AG10803 (cell line): ENCODE results near the gene MBOAT7.

ENCODE experiments used
- DNase-seq: peaks from one replicate; pipeline ENCODE4 v3.0.0; 2010; ENCODE audit warnings: low read depth
- H3K4me3 ChIP-seq: 2 replicates; pipeline ENCODE4 v1.5.1; 2011; ENCODE audit warnings: mild to moderate bottlenecking, low read length, control low read depth
- TF ChIP-seq, protein P1 (sequence below): conservative IDR thresholded peaks from 2 replicates; pipeline ENCODE4 v1.5.1; 2011; ENCODE audit warnings: mild to moderate bottlenecking, low read length, control low read depth, inconsistent platforms

MBOAT7 gene

DNA sequence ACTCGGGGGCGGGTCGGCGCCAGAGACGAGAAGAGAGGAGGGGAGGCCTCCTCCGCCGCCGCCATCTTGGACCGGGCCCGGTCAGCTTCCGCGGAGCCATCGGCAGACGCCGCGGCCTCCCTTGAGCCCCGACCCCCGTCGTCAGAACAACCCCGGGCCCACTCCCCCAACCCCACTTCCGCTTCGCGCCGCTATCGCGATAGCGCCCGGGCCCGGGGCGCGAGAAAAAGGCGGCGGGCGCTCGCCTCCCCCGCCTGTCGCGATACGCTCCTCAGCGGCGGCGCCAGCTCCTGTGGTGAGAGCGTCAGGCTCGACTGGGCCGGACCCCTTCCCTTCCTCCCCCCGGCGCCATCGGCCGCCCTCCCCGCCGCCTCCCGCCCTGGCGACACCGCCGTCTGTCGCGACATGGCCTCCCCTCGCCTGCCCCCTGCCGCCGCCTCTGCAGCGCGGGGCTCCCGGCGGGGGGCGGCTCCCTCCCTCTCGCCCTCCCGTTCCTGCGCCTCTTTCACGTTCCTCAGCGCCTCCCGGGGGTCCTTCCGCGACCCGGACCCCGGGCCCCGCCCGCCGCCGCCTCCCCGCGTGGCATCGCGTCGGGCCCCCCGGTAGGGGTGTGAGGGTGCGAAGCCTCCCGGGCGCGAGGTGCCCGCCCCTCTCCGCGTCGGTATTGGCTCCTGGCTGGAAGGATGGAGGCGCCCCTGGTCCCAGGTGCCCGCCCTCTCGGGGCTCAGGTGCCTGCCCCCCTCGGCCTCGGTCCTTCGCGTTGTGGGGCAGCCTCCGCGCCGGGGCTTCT is 51.5 kb downstream of the MBOAT7 start, which contains the start of gene CNOT3:
Gene CNOT3, plus strand, starts transcription at position 64 of the 790 bp plus-strand sequence. CDS start 5,217 bp downstream, outside the sequence.
- TF ChIP-seq, protein P1, sequence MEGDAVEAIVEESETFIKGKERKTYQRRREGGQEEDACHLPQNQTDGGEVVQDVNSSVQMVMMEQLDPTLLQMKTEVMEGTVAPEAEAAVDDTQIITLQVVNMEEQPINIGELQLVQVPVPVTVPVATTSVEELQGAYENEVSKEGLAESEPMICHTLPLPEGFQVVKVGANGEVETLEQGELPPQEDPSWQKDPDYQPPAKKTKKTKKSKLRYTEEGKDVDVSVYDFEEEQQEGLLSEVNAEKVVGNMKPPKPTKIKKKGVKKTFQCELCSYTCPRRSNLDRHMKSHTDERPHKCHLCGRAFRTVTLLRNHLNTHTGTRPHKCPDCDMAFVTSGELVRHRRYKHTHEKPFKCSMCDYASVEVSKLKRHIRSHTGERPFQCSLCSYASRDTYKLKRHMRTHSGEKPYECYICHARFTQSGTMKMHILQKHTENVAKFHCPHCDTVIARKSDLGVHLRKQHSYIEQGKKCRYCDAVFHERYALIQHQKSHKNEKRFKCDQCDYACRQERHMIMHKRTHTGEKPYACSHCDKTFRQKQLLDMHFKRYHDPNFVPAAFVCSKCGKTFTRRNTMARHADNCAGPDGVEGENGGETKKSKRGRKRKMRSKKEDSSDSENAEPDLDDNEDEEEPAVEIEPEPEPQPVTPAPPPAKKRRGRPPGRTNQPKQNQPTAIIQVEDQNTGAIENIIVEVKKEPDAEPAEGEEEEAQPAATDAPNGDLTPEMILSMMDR = no peak
- no peak for DNase-seq
- H3K4me3 ChIP-seq = peak within 1 kb of the TSS; percentile 75

DNA sequence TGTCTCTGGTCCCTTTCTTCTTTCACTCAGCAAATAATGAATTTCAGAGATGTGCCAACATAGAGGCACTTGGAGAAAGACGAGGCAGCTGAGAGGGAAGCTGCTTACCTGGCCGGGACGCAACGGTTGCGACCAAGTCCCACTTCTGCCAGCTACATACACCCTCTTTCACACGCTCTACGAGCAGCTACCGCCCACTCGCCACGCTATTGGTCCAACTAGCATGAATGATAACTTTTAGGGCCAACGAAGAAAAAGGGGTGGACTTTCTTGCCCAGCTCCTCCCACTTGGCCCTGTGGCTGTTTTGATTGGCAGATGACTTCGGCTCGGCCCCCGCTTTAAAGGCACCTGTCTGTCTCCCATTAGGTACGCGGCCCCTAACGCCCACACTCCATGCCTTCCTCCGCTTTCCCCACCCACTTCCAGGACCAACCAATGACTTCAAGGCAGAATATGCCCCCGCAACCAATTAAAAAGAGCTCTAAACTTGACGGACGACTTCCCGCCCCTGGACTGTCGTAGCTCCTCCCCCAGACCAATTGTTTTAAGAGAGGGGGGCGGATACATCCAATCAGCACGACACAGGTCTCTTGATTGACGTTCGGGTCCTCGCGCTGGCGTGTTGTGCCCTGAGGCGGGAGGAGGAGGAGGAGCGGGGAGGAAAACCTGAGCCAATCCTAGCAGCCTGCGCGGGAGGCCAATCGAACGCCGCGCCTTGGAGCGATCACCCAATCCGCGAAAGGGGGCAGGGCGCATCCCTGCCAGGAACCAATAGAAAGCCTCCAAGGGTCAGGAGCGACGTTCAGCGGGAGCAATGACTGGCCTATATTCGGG is 52.3 kb downstream of the MBOAT7 start:
- H3K4me3 ChIP-seq = peak overlapping the region; percentile 66
- TF ChIP-seq, protein P1 = no peak
- peak; percentile 100 for DNase-seq

DNA sequence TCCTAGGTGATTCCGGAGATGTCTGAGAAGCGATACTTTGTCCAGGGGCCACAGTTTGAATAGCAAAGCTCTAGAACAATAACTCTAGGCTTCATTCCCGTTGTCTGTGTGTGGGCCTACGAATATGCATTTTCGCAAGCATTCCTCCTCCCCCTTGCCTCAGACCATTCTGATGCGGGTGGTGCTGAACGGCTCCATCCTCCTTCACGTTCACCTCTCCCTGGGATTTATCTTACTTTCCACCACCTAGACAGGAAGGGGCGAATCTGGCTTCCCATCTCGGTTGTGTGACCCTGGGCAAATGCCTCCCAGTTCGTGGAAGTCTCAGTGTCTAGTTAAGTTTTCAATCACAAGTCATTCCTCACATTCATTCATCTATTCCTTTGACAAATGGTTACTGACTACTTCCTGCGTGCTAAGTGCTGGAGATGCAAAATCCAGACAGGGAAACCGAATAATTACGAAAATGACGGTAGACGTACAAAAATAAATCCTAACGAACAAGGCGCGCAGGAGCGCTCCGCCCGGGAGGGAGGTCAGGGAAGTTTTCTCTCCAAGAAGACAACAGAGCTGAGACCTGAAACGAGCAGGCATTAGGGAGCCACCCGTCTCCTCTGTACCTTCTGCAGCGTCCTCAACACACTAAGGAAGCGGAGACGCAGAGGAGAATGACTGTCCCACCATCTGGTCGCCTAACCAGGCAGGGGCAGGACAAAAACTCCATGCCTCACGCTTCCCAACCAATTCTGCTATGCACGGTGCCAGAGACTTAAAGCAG is 53.1 kb downstream of the MBOAT7 start:
- DNase-seq = peak; percentile 27
- TF ChIP-seq, protein P1 = no peak
- peak overlapping the region; percentile 66 for H3K4me3 ChIP-seq

DNA sequence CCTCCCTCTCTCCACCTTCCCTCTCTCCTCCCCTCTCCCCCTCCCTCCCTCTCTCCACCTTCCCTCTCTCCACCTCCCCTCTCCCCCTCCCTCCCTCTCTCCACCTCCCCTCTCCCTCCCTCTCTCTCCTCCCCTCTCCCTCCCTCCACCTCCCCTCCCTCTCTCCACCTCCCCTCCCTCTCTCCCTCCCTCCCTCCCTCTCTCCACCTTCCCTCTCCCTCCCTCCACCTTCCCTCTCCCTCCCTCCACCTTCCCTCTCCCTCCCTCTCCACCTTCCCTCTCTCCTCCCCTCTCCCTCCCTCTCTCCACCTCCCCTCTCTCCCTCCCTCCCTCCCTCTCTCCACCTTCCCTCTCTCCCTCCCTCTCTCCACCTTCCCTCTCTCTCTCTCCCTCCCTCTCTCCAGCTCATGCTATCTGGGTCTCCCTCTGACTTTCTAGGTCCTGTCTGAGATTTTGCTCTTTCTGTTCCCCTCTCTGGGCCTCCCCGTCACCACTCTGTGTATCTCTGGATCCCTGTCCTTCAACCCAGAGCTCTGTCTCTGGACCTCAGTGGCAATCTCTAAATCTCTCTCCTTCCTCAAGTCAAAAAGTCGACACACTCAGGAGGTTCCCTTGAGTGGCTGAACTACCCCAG is 55.3 kb downstream of the MBOAT7 start:
- H3K4me3 ChIP-seq = no peak overlapping the region
- no peak for DNase-seq

DNA sequence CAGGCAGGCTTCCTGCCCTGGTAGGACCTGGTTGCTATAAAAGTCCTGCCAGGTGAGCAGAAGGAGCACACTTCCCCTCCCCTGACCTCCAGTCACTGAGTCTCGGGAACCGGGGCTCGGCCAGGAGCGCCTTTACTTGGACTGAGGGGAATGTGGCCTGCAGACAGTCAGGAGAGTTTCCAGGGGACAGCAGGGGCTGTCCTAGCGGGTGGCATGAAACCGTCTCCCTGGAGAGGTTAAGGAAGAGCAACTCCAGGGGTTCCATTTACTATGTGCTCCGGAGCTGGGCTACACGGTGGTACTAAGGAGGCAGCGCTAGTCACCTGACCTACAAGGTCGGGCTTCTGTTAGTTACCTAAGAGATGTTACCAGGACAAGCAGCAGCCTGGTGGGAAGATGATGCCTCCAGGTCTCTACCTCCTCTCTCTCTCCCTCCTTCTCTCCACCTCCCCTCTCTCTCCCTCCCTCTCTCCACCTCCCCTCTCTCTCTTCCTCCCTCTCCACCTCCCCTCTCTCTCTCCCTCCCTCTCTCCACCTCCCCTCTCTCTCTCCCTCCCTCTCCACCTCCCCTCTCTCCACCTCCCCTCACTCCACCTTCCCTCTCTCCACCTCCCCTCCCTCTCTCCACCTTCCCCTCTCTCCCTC is 55.9 kb downstream of the MBOAT7 start:
- TF ChIP-seq, protein P1 = no peak
- DNase-seq = peak; percentile 40
- no peak overlapping the region for H3K4me3 ChIP-seq

More for the DNA sequence above, 55.3 kb downstream of the MBOAT7 start:
- TF ChIP-seq, protein P1 = no peak

DNA sequence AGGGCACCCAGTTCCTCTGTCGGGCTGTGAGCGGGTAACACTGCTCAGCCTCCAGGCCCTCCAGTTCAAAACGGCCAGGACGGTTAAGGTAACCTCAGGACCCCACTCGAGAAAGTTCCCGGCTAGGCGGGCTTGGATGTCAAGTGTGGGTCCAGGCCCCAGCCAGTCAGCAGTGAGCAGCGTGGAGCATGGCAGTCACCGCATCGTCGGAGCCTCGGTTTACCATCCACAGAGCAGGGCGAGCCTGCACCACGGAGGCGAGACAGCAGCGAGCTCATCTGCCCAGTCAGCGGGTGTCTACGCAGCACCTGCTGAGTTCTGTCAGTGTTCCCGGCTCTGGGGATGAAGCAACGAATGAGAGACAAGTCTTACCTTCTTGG is 59.8 kb downstream of the MBOAT7 start:
- H3K4me3 ChIP-seq = no peak overlapping the region
- no peak for DNase-seq
- TF ChIP-seq, protein P1 = no peak
